Esophagus squamous epithelium (tissue), 5 donors: ENCODE data around the gene PCCA. TPM values are rescaled to one million over a fixed set of nuclear protein-coding genes. Genes with fewer than 3 reads are reported as not detected.

ENCODE experiments used
- DNase-seq: peaks from one replicate; lab custom pipeline; 2025; lab: John Stamatoyannopoulos, UW
- H3K27ac ChIP-seq, 4 donors: fragments of 200-600 bp; sonication (generic); one replicate each; pipeline ENCODE4 v1.5.1; 2016 to 2019; ENCODE audit warnings: mild to moderate bottlenecking in 1 of 4
- H3K27me3 ChIP-seq, 4 donors: fragments of 200-600 bp; sonication (generic); 1 replicate in 3 of 4; 2 replicates in 1 of 4; pipeline versions ENCODE4 v1.5.1 to v1.6.0; 2017 to 2021; ENCODE audit warnings: antibody characterized with exemption in 1 of 4
- H3K36me3 ChIP-seq, 3 donors: fragments of 200-600 bp; sonication (generic); one replicate each; pipeline ENCODE4 v1.5.1; 2016 to 2019
- H3K4me1 ChIP-seq, 3 donors: fragments of 200-600 bp; sonication (generic); one replicate each; pipeline ENCODE4 v1.5.1; 2017 to 2019
- H3K4me3 ChIP-seq, 4 donors: fragments of 200-600 bp; sonication (generic); 1 replicate in 3 of 4; 2 replicates in 1 of 4; pipeline ENCODE4 v1.5.1; 2016 to 2019; ENCODE audit warnings: mild to moderate bottlenecking in 2 of 4, moderate library complexity in 1 of 4
- H3K9me3 ChIP-seq, 3 donors: fragments of 200-600 bp; sonication (generic); one replicate each; pipeline ENCODE4 v1.5.1; 2016 to 2019
- CTCF ChIP-seq, 6 experiments: fragments of 450-650 bp in 4 of 6; fragments of 200-600 bp in 2 of 6; sonication (generic) in 2 of 6; IDR thresholded peaks; one replicate each; pipeline ENCODE4 v1.5.1; 2016 to 2019; ENCODE audit warnings: antibody characterized with exemption in 6 of 6, mild to moderate bottlenecking in 4 of 6, moderate library complexity in 4 of 6
- POLR2A ChIP-seq, 4 donors: fragments of 450-650 bp; IDR thresholded peaks; one replicate each; pipeline ENCODE4 v1.6.1; 2017; ENCODE audit warnings: antibody characterized with exemption in 4 of 4, mild to moderate bottlenecking in 4 of 4, moderate library complexity in 3 of 4
- WGBS, 2 donors: methylation state at CpG; one replicate each; pipeline ENCODE4 v1.1.5; 2018; 5-methylcytosine and 5-hydroxymethylcytosine counted together
- intact Hi-C: fragments of 100-400 bp; cut with DNase I; formaldehyde crosslinking; loops from one replicate; pipeline ENCODE4 v1.15.0; 2022
- total RNA-seq, 4 donors: library from RNA; depleted of rRNA; stranded (reverse); fragments of >200 nt; gene quantifications; one replicate each; pipeline ENCODE4 v1.1.0, GENCODE V29; 2016
- donor health status: DM: yes; HTN: yes; CAD: no.

PCCA gene
- total RNA-seq, 4 donors from 2014 or later = 21.5 to 46.5 (median 30.2) TPM

DNA sequence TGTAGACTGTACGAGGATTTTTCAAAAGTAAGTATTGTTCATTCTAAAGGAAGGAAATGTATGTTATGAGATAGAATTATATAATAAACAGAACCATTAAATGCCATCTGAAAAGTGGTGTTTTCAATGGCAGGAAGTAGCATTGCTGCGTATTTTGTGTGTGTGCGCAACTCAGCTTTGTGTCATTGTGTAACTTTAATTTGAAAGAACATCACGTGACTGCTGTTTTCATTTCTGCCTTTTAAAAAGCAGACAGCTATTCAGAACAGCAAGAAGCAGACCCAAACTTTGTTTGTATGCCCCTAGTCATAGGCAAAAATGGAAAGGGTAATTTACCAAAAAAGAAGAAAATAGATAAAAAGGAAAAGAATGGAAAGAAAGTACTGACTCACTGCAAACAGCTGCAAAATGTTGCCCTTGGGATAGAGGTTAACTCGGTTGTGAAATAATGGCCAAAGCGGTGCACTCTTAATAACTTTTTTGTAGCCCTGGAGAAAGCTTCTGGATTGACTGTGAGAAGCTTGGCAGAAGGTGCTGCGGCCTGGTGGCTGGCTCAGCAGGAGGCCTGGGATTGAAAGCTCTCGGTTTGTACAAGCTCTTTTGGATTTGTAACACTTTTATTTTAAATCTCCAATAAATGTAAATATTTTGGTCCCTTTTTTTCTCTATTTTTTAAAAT, 402.4 kb downstream of the PCCA start:
- peaks cover 0 to 19% (median 9%) of the 10 kb centered on the region in 3 donors for H3K4me1 ChIP-seq
- H3K36me3 ChIP-seq = peaks cover 0 to 5% (median 0%) of the 10 kb centered on the region in 3 donors
- H3K27ac ChIP-seq = peak overlapping the region in 3 of 4 donors; percentile 7 to 34 (median 28)
- 68% methylated on average over 8 of the region's 8 CpGs for WGBS, 2 donors
- TF ChIP-seq CTCF (IDR thresholded peaks at IDR 0.05) (no peak), POLR2A (IDR thresholded peaks at IDR 0.05) (no peak)
- H3K27me3 ChIP-seq = no peaks in the 10 kb centered on the region
- H3K4me3 ChIP-seq = no peak overlapping the region
- intact Hi-C loops = no loop called here
- DNase-seq = no peak
- no peaks in the 10 kb centered on the region for H3K9me3 ChIP-seq

DNA sequence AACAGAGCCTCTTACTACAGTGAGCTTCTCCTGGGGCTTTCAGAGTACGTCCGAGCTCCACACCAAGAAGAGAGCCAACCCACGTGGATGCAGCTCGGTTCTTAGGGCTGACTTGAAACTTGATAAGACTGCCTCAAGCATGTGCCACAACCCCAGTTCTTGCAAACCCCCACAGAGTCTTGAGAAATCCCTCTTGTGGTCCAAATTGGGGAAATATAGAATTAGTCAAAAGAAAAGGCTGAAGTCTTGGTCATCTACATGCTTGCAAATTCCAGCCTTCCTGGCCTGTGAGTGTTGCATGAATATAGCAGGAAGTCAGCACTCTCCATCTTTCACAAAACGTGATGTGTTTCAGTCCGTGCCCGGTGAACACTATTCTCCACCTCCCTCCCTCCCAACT, 404.5 kb downstream of the PCCA start:
- Histone ChIP-seq H3K4me3 (no peak overlapping the region), H3K27ac (no peak overlapping the region), H3K4me1 (peaks cover 0 to 19% (median 9%) of the 10 kb centered on the region in 3 donors), H3K27me3 (no peaks in the 10 kb centered on the region), H3K36me3 (peaks cover 0 to 5% (median 0%) of the 10 kb centered on the region in 3 donors), H3K9me3 (no peaks in the 10 kb centered on the region)
- TF ChIP-seq POLR2A (IDR thresholded peaks at IDR 0.05) = no peak
- no peak for TF ChIP-seq CTCF (IDR thresholded peaks at IDR 0.05)
- 83 to 96% methylated on average over 3 to 7 of the region's 7 CpGs for WGBS, 2 donors
- no peak for DNase-seq
- intact Hi-C loops = no loop called here

DNA sequence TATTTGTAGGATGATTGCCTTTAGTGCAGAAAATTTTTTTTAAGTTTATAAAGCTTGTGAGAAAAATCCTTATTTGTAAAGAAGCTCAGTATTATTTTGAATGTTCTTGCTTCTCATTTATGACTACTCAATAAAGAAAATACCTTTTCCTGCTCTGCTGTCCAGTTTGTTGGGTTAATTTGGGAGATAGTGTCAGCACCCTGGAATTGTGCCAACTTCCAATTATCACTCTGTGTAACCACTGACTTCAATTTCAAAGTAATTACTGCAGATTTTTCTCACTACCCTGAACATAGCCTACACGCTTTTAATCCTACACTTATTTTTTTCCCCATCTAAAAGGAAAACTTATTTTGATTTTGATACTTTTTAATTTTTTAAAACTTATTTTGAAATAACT, 406.6 kb downstream of the PCCA start:
- peaks cover 0 to 17% (median 9%) of the 10 kb centered on the region in 3 donors for H3K4me1 ChIP-seq
- no peaks in the 10 kb centered on the region for H3K27me3 ChIP-seq
- 88 to 100% methylated on average over 1 of the region's 1 CpG for WGBS, 2 donors
- H3K9me3 ChIP-seq = no peaks in the 10 kb centered on the region
- no peak overlapping the region for H3K27ac ChIP-seq
- no peak for TF ChIP-seq POLR2A (IDR thresholded peaks at IDR 0.05)
- TF ChIP-seq CTCF (IDR thresholded peaks at IDR 0.05) = no peak
- no peak for DNase-seq
- no peak overlapping the region for H3K4me3 ChIP-seq
- intact Hi-C loops = no loop called here
- peaks cover 0 to 5% (median 0%) of the 10 kb centered on the region in 3 donors for H3K36me3 ChIP-seq

DNA sequence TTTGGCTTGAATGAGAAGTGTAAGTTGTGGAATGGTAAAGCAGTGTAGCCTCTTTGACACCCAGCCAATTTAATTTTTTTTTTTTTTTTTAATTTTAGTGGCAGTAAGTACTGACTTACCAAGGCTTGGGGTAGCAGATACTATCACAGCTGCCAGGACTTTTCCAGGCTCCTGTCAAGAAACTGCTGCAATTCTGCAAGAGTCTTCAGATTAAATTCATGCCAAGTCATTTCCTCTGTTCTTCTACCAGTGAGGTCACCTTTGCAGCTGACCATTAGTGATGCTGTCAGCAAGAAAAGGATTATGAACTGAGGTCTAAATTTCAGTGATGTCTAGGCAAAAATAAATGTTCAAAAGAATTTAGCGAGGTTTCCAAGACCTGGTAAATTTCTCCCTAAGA, 408.5 kb downstream of the PCCA start:
- no peaks in the 10 kb centered on the region for H3K27me3 ChIP-seq
- no peak for TF ChIP-seq POLR2A (IDR thresholded peaks at IDR 0.05)
- TF ChIP-seq CTCF (IDR thresholded peaks at IDR 0.05) = no peak
- no peak for DNase-seq
- H3K9me3 ChIP-seq = no peaks in the 10 kb centered on the region
- 86 to 100% methylated on average over 1 of the region's 1 CpG for WGBS, 2 donors
- H3K36me3 ChIP-seq = peaks cover 0 to 5% (median 0%) of the 10 kb centered on the region in 3 donors
- no peak overlapping the region for H3K27ac ChIP-seq
- H3K4me1 ChIP-seq = no peaks in the 10 kb centered on the region
- no peak overlapping the region for H3K4me3 ChIP-seq
- intact Hi-C loops = no loop called here

DNA sequence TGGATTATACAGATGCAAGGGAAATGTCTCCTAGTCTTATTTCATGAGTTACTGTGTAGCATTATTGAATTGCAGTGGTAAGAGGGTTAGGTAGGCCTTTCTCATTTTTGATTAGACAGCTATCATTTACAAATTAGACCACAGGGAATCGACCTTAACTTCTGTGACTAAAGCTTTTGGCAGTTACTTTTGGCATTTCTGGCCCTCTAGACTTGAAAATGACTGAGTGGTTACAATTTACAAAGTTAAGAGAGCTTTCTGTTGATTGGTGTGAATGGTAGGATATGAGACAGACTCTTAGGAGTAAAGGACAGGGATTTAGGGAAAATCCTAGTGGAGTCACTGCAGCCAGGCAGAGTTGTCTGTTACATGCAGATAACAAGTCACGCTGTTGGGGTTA, 413.6 kb downstream of the PCCA start:
- Histone ChIP-seq H3K9me3 (no peaks in the 10 kb centered on the region), H3K27me3 (no peaks in the 10 kb centered on the region), H3K36me3 (no peaks in the 10 kb centered on the region), H3K4me1 (no peaks in the 10 kb centered on the region), H3K4me3 (no peak overlapping the region), H3K27ac (no peak overlapping the region)
- no peak for DNase-seq
- 52 to 55% methylated on average over 2 of the region's 2 CpGs for WGBS, 2 donors
- intact Hi-C loops = no loop called here
- no peak for TF ChIP-seq CTCF (IDR thresholded peaks at IDR 0.05)
